Calu3 (cell line): ENCODE results near the gene CPSF6. TPM values are rescaled to one million over a fixed set of nuclear protein-coding genes. Genes with fewer than 3 reads are reported as not detected.

ENCODE experiments used
- BruUV-seq: library from RNA; stranded (reverse); fragments of 400-500 nt; replicated peaks from 2 replicates; lab custom pipeline; 2021; lab: Mats Ljungman, UMichigan
- CTCF ChIA-PET: fragments of 300-600 bp; sonication (Branson Sonifier 250); formaldehyde crosslinking; loops from one replicate; lab custom pipeline; 2022; ENCODE audit warnings: antibody characterized with exemption; lab: Charles Lee
- DNase-seq: peaks from one replicate; pipeline ENCODE4 v3.0.0; 2022
- H3K27ac Mint-ChIP-seq: one replicate; pipeline ENCODE4 v1.8.0; 2022; ENCODE audit warnings: mixed read lengths; ENCODE audit not compliant: unreplicated experiment
- H3K27me3 Mint-ChIP-seq: one replicate; pipeline ENCODE4 v1.8.0; 2022; ENCODE audit warnings: mixed read lengths; ENCODE audit not compliant: unreplicated experiment
- H3K36me3 Mint-ChIP-seq: one replicate; pipeline ENCODE4 v1.8.0; 2022; ENCODE audit warnings: mild to moderate bottlenecking, moderate library complexity, mixed read lengths; ENCODE audit not compliant: insufficient read depth, unreplicated experiment
- H3K4me1 Mint-ChIP-seq: one replicate; pipeline ENCODE4 v1.8.0; 2022; ENCODE audit warnings: mild to moderate bottlenecking, low read depth, mixed read lengths; ENCODE audit not compliant: unreplicated experiment
- H3K4me3 Mint-ChIP-seq: one replicate; pipeline ENCODE4 v1.8.0; 2022; ENCODE audit warnings: mild to moderate bottlenecking, low read depth, moderate library complexity, mixed read lengths; ENCODE audit not compliant: unreplicated experiment
- H3K9me3 Mint-ChIP-seq: one replicate; pipeline ENCODE4 v1.8.0; 2022; ENCODE audit warnings: low read depth, mixed read lengths; ENCODE audit not compliant: unreplicated experiment
- CTCF ChIP-seq: fragments of 200-600 bp; IDR thresholded peaks from one replicate; pipeline ENCODE4 v1.8.0; 2022; ENCODE audit warnings: antibody characterized with exemption; ENCODE audit not compliant: unreplicated experiment
- intact Hi-C: fragments of 100-400 bp; cut with micrococcal nuclease; formaldehyde crosslinking; loops from one replicate; pipeline ENCODE4 v1.10.0; 2022; ENCODE audit not compliant: unreplicated experiment
- total RNA-seq: library from RNA; stranded (reverse); gene quantifications from 2 replicates; pipeline ENCODE4 v1.2.3, GENCODE V29; 2022

The CPSF6 gene
- total RNA-seq, 1 experiment from 2014 or later: 136 TPM

- intact Hi-C loops: no loop called here
- Mint-ChIP-seq H3K36me3 (no peaks in the 10 kb centered on the region), H3K9me3 (peaks cover 5% of the 10 kb centered on the region), H3K4me3 (no peak overlapping the region), H3K27ac (no peak overlapping the region), H3K27me3 (no peaks in the 10 kb centered on the region), H3K4me1 (no peaks in the 10 kb centered on the region)
- no TSS peak for BruUV-seq
- CTCF ChIA-PET: no interaction called here
- DNase-seq: no peak
- TF ChIP-seq CTCF: no peak
Measured at GRCh38 chr12:69210661-69211060, 28.7 kb upstream of the CPSF6 start.

- no peak for TF ChIP-seq CTCF
- H3K4me1 Mint-ChIP-seq: no peaks in the 10 kb centered on the region
- no peaks in the 10 kb centered on the region for H3K27me3 Mint-ChIP-seq
- CTCF ChIA-PET: no interaction called here
- no peak overlapping the region for H3K4me3 Mint-ChIP-seq
- BruUV-seq: no TSS peak
- DNase-seq: no peak
- no peaks in the 10 kb centered on the region for H3K36me3 Mint-ChIP-seq
- H3K27ac Mint-ChIP-seq: no peak overlapping the region
- peaks cover 5% of the 10 kb centered on the region for H3K9me3 Mint-ChIP-seq
- intact Hi-C loops: no loop called here
Measured at GRCh38 chr12:69211160-69211559, 28.2 kb upstream of the CPSF6 start.

GRCh38 chr12:69214169-69214568 is 25.2 kb upstream of the CPSF6 start:
- Mint-ChIP-seq H3K9me3 (peaks cover 2% of the 10 kb centered on the region), H3K4me3 (no peak overlapping the region), H3K36me3 (no peaks in the 10 kb centered on the region), H3K27ac (no peak overlapping the region), H3K27me3 (no peaks in the 10 kb centered on the region), H3K4me1 (no peaks in the 10 kb centered on the region)
- intact Hi-C loops: no loop called here
- BruUV-seq: no TSS peak
- DNase-seq: no peak
- no peak for TF ChIP-seq CTCF
- CTCF ChIA-PET: interaction anchor here (0.7 kb wide), 2 partner anchors 34 to 727 kb away, joined by 3 read pairs; no protein-coding TSS in a partner anchor

GRCh38 chr12:69225251-69225910 is 14.0 kb upstream of the CPSF6 start:
- Mint-ChIP-seq H3K4me1 (no peaks in the 10 kb centered on the region), H3K36me3 (no peaks in the 10 kb centered on the region), H3K27me3 (no peaks in the 10 kb centered on the region), H3K4me3 (no peak overlapping the region), H3K9me3 (no peaks in the 10 kb centered on the region), H3K27ac (no peak overlapping the region)
- intact Hi-C loops: no loop called here
- no peak for TF ChIP-seq CTCF
- DNase-seq: no peak
- CTCF ChIA-PET: no interaction called here
- no TSS peak for BruUV-seq
